Astrocyte of the spinal cord (primary cell): ENCODE results near the gene NR4A3.

Source experiments
- DNase-seq: peaks from one replicate; pipeline ENCODE4 v3.0.0; 2011; ENCODE audit warnings: low read depth, low spot score
- H3K4me3 ChIP-seq: 2 replicates; pipeline ENCODE4 v1.5.1; 2011; ENCODE audit warnings: low read depth, mild to moderate bottlenecking, low read length, moderate library complexity
- CTCF ChIP-seq: IDR thresholded peaks from 2 replicates; pipeline ENCODE4 v1.5.1; 2012; ENCODE audit warnings: low read depth, mild to moderate bottlenecking, low read length, inconsistent platforms
- in situ Hi-C: cut with HindIII; loops from 2 replicates; pipeline ENCODE4 v1.10.0; 2017; ENCODE audit warnings: low sequenced_read_pairs

NR4A3 gene

GRCh38 chr9:99894826-99895225 lies 73.1 kb downstream of the NR4A3 start:
- TF ChIP-seq CTCF = no peak
- no peak overlapping the region for H3K4me3 ChIP-seq
- DNase-seq = no peak
- in situ Hi-C loops = no loop called here

GRCh38 chr9:99895510-99895909 lies 73.8 kb downstream of the NR4A3 start:
- in situ Hi-C loops = no loop called here
- no peak for DNase-seq
- no peak for TF ChIP-seq CTCF
- H3K4me3 ChIP-seq = no peak overlapping the region

- TF ChIP-seq CTCF = no peak
- no peak for DNase-seq
- in situ Hi-C loops = no loop called here
- no peak overlapping the region for H3K4me3 ChIP-seq
These were observed 74.4 kb downstream of the NR4A3 start for GRCh38 chr9:99896119-99896518.

- H3K4me3 ChIP-seq = no peak overlapping the region
- no peak for TF ChIP-seq CTCF
- no peak for DNase-seq
- in situ Hi-C loops = no loop called here
These were observed 81.7 kb downstream of the NR4A3 start for GRCh38 chr9:99903393-99903792.

- peak; percentile 9 for DNase-seq
- in situ Hi-C loops = no loop called here
These were observed 84.2 kb downstream of the NR4A3 start for GRCh38 chr9:99905833-99906402.

GRCh38 chr9:99906403-99907207 lies 84.9 kb downstream of the NR4A3 start, which contains the start of gene STX17:
TSS of gene STX17 (plus strand) at chr9:99906654. CDS start at chr9:99915240, 8,586 bp downstream.
- H3K4me3 ChIP-seq = peak within 1 kb of the TSS; percentile 84
- DNase-seq = peak; percentile 82
- in situ Hi-C loops = no loop called here
- no peak for TF ChIP-seq CTCF

More at GRCh38 chr9:99905833-99906402, 84.2 kb downstream of the NR4A3 start:
- peak overlapping the region; percentile 84 for H3K4me3 ChIP-seq
- no peak for TF ChIP-seq CTCF
